ENCODE results near the gene MARVELD1. TPM values are rescaled to one million over a fixed set of nuclear protein-coding genes. Genes with fewer than 3 reads are reported as not detected.

The MARVELD1 gene
- total and polyA plus RNA-seq, 2 of the 8 experiments (the other 6 are each of a cell fraction or from before 2014, with no cell fraction given): 28.1 to 37.3 TPM

DNA sequence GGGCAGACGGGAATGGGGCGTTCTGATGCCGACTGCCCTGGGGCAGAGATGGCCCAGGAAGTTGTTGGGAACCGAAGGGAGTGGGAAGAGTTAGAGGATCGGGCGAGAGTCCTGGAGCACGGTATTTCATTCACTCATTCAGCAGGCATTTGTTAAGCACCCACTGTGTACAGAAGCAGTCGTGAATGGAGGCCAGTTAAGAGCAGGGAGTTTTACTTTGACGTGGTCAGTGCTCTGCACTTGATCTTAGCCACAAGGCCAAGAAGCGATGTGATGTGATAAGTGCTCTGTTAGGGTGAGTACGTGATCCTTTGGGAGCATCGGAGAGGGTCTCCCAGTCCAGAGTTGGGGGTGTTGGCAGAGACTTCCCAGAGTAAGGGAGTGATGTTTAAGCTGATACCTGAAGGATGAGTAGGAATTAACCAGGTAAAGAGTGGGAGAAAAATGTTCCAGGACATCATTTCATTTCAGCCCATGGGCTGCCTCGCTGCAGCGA lies 24.3 kb downstream of the MARVELD1 start:
- DNase-seq (ENCODE audit: low read depth in 1 of 2, low spot score in 2 of 2): no peak
- Histone ChIP-seq H4K91ac (replicated peaks; ENCODE audit: insufficient read length, low read length) (no peak overlapping the region), H3K4ac (replicated peaks; ENCODE audit: insufficient read length, low read depth, low read length) (no peak overlapping the region), H3K27me3 (replicated peaks in 1 of 4; ENCODE audit: control insufficient read depth in 3 of 4, extremely low read depth in 1 of 4, insufficient read depth in 3 of 4, low read length in 3 of 4) (peaks cover 12 to 21% (median 17%) of the 10 kb centered on the region in 4 experiments), H2BK15ac (ENCODE audit: low read length) (no peak overlapping the region), H3K4me2 (ENCODE audit: insufficient read depth in 1 of 2, low read depth in 2 of 2, low read length in 2 of 2) (peak overlapping the region; percentile 94 to 98), H3K79me1 (ENCODE audit: low read depth, low read length) (peaks cover 10% of the 10 kb centered on the region), H3K56ac (replicated peaks; ENCODE audit: insufficient read length, low read depth, low read length) (no peak overlapping the region), H2BK20ac (ENCODE audit: low read length) (no peak overlapping the region), H3K79me2 (ENCODE audit: control insufficient read depth in 1 of 2, insufficient read depth in 2 of 2, low read length in 2 of 2) (peaks cover 4 to 29% of the 10 kb centered on the region in 2 experiments; a peak in 3 of 4 replicates), H3K23ac (ENCODE audit: insufficient read length) (no peak overlapping the region), H2AK5ac (ENCODE audit: low read depth, low read length) (peak overlapping the region; percentile 40; the same call in 1 of the 2 replicates), H3K23me2 (ENCODE audit: low read depth, low read length) (peaks cover 12% of the 10 kb centered on the region), H2BK120ac (replicated peaks; ENCODE audit: low read depth, low read length) (no peak overlapping the region), H4K5ac (ENCODE audit: insufficient read length, low read depth, low read length) (peak overlapping the region; percentile 18), H4K8ac (ENCODE audit: extremely low read depth, insufficient read depth, low read length) (peak overlapping the region; percentile 97; the same call in 1 of the 2 replicates), H2AFZ (ENCODE audit: low read length) (peak overlapping the region; percentile 36; the same call in 1 of the 2 replicates), H3K27ac (ENCODE audit: low read depth, low read length) (0 out of 2 replicates have a peak overlapping the region, but pooled peaks have one; percentile 73), H3K9me3 (ENCODE audit: insufficient read depth in 2 of 2, low read depth in 1 of 2, low read length in 1 of 2) (peaks cover 6 to 7% of the 10 kb centered on the region in 2 experiments), H3K36me3 (ENCODE audit: control insufficient read depth in 2 of 4, insufficient read depth in 4 of 4, low read length in 3 of 4) (peaks cover 5 to 27% (median 11%) of the 10 kb centered on the region in 4 experiments; a peak in 6 of 8 replicates), H2BK12ac (ENCODE audit: low read depth, low read length) (peak overlapping the region; percentile 6; the same call in 1 of the 2 replicates), H3K4me1 (replicated peaks in 1 of 4; ENCODE audit: control insufficient read depth in 3 of 4, insufficient read depth in 4 of 4, low read length in 3 of 4) (peaks cover 0 to 6% (median 3%) of the 10 kb centered on the region in 4 experiments; a peak in 5 of 7 replicates), H3K14ac (ENCODE audit: insufficient read length) (no peak overlapping the region), H3K18ac (ENCODE audit: extremely low read depth, low read length) (no peak overlapping the region; the same call in 1 of the 2 replicates), H3K9ac (replicated peaks in 1 of 4; ENCODE audit: extremely low read depth in 1 of 4, low read depth in 3 of 4, low read length in 3 of 4) (peak overlapping the region; percentile 68 to 84 (median 80)), H4K20me1 (replicated peaks in 1 of 2; ENCODE audit: control insufficient read depth in 1 of 2, insufficient read depth in 2 of 2, low read length in 2 of 2) (peaks cover 4 to 7% of the 10 kb centered on the region in 2 experiments), H2BK5ac (ENCODE audit: low read depth, low read length) (0 out of 2 replicates have a peak overlapping the region, but pooled peaks have one; percentile 75), H3K4me3 (ENCODE audit: extremely low read depth in 1 of 4, insufficient read depth in 2 of 4, low read depth in 3 of 4, low read length in 4 of 4) (peak overlapping the region; percentile 79 to 96 (median 89))
- ChIA-PET POLR2A (ENCODE audit: partially characterized antibody) (interaction anchor here (0.7 kb wide), 1 partner anchor 28 kb away, joined by 4 read pairs; no protein-coding TSS in a partner anchor), CTCF (ENCODE audit: partially characterized antibody) (interaction anchor here (1.2 kb wide), 1 partner anchor 571 kb away, joined by 3 read pairs; no protein-coding TSS in a partner anchor)
- FAIRE-seq: no peak
- no peak for TF ChIP-seq ZNF274 (IDR thresholded peaks at IDR 0.05; ENCODE audit: borderline replicate concordance, extremely low read depth, low read length)
- no peak for TF ChIP-seq BRCA1 (IDR thresholded peaks at IDR 0.05; ENCODE audit: low read depth, low read length)
- TF ChIP-seq EZH2 (IDR thresholded peaks at IDR 0.05; ENCODE audit: low read depth, low read length, severe bottlenecking): peak; percentile 27
- no peak for TF ChIP-seq GTF2F1 (IDR thresholded peaks at IDR 0.05; ENCODE audit: borderline replicate concordance, low read depth, low read length)
- no peak for TF ChIP-seq SP2 (IDR thresholded peaks at IDR 0.05; ENCODE audit: low read length)
- WGBS, 2 experiments (ENCODE audit: extremely low coverage in 1 of 2, insufficient coverage in 1 of 2, insufficient read length in 1 of 2, insufficient replicate concordance in 2 of 2, low coverage in 1 of 2, low lambda C conversion rate in 2 of 2, missing lambda C conversion rate in 1 of 2): 39% methylated on average over 14 of the region's 14 CpGs; no CpG with 5 or more reads in 1 of the 2 experiments
